Esophagus muscularis mucosa (tissue), 4 donors: ENCODE results near the gene GUCA2B.

Experiments
- EP300 ChIP-seq: sonication (generic); formaldehyde crosslinking; IDR thresholded peaks from one replicate; pipeline ENCODE4 v1.6.1; 2017; ENCODE audit warnings: antibody characterized with exemption
- POLR2A ChIP-seq: fragments of 450-650 bp; IDR thresholded peaks from one replicate; pipeline ENCODE4 v1.6.1; 2017; ENCODE audit warnings: antibody characterized with exemption, moderate library complexity, mild to moderate bottlenecking, low read depth
- POLR2AphosphoS5 ChIP-seq, 2 donors: sonication (generic); formaldehyde crosslinking; IDR thresholded peaks; one replicate each; pipeline ENCODE4 v1.6.1; 2017; ENCODE audit warnings: antibody characterized with exemption in 2 of 2
- TF ChIP-seq, protein P1 (sequence below), 3 experiments: fragments of 200-600 bp in 2 of 3; fragments of 450-650 bp in 1 of 3; sonication (generic) in 2 of 3; IDR thresholded peaks; one replicate each; pipeline ENCODE4 v1.5.1; 2017 to 2019; ENCODE audit warnings: antibody characterized with exemption in 3 of 3, mild to moderate bottlenecking in 2 of 3, moderate library complexity in 1 of 3

DNA sequence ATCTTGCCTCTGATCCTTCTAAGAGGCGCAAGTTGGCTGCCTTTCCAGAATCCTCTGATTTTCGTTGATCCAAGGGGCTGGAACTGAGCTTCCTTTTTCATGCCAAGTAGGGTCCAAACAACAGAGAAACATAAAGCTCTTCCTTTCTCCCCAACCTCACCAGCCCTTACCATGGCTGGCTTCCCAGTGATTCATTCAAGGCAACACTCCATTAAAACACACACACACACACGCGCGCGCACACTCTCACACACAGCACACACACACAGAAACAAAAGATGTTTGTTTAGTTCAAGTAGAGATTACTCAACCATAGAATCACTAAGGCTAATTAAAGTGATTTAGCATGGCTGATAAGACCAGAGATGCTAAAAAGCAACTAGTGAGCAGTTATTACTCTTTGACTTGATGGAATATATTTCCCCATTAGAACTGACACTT, 24.4 kb downstream of the GUCA2B start:
- TF ChIP-seq, protein P1, sequence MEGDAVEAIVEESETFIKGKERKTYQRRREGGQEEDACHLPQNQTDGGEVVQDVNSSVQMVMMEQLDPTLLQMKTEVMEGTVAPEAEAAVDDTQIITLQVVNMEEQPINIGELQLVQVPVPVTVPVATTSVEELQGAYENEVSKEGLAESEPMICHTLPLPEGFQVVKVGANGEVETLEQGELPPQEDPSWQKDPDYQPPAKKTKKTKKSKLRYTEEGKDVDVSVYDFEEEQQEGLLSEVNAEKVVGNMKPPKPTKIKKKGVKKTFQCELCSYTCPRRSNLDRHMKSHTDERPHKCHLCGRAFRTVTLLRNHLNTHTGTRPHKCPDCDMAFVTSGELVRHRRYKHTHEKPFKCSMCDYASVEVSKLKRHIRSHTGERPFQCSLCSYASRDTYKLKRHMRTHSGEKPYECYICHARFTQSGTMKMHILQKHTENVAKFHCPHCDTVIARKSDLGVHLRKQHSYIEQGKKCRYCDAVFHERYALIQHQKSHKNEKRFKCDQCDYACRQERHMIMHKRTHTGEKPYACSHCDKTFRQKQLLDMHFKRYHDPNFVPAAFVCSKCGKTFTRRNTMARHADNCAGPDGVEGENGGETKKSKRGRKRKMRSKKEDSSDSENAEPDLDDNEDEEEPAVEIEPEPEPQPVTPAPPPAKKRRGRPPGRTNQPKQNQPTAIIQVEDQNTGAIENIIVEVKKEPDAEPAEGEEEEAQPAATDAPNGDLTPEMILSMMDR (IDR thresholded peaks at IDR 0.05) = no peak
- TF ChIP-seq POLR2A = no peak
- no peak for TF ChIP-seq EP300
- TF ChIP-seq POLR2AphosphoS5 (IDR thresholded peaks at IDR 0.05) = no peak
